HEK293 (cell line): ENCODE results near the gene CARNS1.

Experiments
- EGR2 ChIP-seq: fragments of 450-650 bp; formaldehyde crosslinking; IDR thresholded peaks from 2 replicates; pipeline ENCODE4 v1.5.1; 2016; ENCODE audit warnings: low read depth, missing biosample characterization, missing genetic modification characterization
- ZBTB21 ChIP-seq: fragments of 450-650 bp; formaldehyde crosslinking; IDR thresholded peaks from 2 replicates; pipeline ENCODE4 v1.5.1; 2017; ENCODE audit warnings: missing biosample characterization, missing genetic modification characterization

DNA sequence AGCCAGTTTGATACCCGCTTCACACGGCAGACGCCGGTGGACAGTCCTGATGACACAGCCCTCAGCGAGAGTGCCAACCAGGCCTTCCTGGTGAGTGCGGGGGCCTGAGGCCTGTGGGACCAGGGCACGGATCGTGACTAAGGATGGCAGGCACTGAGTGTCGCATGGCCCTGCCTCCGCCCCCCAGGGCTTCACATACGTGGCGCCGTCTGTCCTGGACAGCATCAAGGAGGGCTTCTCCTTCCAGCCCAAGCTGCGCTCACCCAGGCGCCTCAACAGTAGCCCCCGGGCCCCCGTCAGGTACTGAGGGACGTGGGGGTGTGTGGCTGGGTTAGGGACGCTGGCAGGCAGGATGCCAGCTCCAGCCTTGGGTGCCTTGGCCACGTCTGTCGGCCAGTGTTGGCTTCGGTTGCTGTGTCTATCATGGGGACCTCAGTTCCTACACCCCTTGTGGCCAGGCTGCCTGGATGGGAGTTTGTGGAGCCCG, 19.0 kb downstream of the CARNS1 start:
- TF ChIP-seq ZBTB21 (tag by site-specific recombination) (no peak), EGR2 (no peak)
